AG04450 (cell line): ENCODE results near the gene FHIT. TPM values are rescaled to one million over a fixed set of nuclear protein-coding genes. Genes with fewer than 3 reads are reported as not detected.

Experiments used
- CTCF ChIA-PET: fragments of 300-600, 350-600 bp; formaldehyde crosslinking; extraction: SDS; loops from one replicate; lab custom pipeline; 2022; ENCODE audit warnings: antibody characterized with exemption, inconsistent platforms; lab: Charles Lee
- POLR2A ChIA-PET: fragments of 350-600 bp; formaldehyde crosslinking; extraction: SDS; loops from one replicate; lab custom pipeline; 2021; ENCODE audit warnings: antibody characterized with exemption, inconsistent platforms; lab: Yijun Ruan, JAX
- DNase-seq: peaks from one replicate; pipeline ENCODE4 v3.0.0-alpha.2; 2011; ENCODE audit warnings: low read depth, low spot score
- H3K27ac ChIP-seq: one replicate; pipeline ENCODE4 v1.5.1; 2012; ENCODE audit warnings: low read depth, low read length, control low read depth
- H3K27me3 ChIP-seq: one replicate; pipeline ENCODE4 v1.6.0; 2012; ENCODE audit warnings: low read length; ENCODE audit not compliant: control insufficient read depth, insufficient read depth
- H3K4me3 ChIP-seq: 2 replicates; pipeline ENCODE4 v1.5.1; 2011; ENCODE audit warnings: mild to moderate bottlenecking, low read depth, low read length, control low read depth
- H3K9me3 ChIP-seq: 2 replicates; pipeline ENCODE4 v1.5.1; 2012; ENCODE audit warnings: low read length; ENCODE audit not compliant: control insufficient read depth, insufficient read depth
- polyA plus RNA-seq: library from polyadenylated mRNA; depleted of rRNA; stranded (reverse); fragments of >200 nt; gene quantifications from 2 replicates; pipeline ENCODE4 v1.2.3, GENCODE V29; 2011
- TF ChIP-seq, protein P1 (sequence below): IDR thresholded peaks from 2 replicates; pipeline ENCODE4 v1.5.1; 2011; ENCODE audit warnings: low read depth, low read length, control low read depth, inconsistent platforms

The FHIT gene
- polyA plus RNA-seq, 1 experiment: 0.17 TPM

- ChIA-PET CTCF (interaction anchor here (0.7 to 1.7 kb wide), 5 partner anchors 38 to 935 kb away, joined by 3 to 4 read pairs (median 3); no protein-coding TSS in a partner anchor), POLR2A (no interaction called here)
These were observed 507.6 kb downstream of the FHIT start for GRCh38 chr3:60743631-60744164.

DNA sequence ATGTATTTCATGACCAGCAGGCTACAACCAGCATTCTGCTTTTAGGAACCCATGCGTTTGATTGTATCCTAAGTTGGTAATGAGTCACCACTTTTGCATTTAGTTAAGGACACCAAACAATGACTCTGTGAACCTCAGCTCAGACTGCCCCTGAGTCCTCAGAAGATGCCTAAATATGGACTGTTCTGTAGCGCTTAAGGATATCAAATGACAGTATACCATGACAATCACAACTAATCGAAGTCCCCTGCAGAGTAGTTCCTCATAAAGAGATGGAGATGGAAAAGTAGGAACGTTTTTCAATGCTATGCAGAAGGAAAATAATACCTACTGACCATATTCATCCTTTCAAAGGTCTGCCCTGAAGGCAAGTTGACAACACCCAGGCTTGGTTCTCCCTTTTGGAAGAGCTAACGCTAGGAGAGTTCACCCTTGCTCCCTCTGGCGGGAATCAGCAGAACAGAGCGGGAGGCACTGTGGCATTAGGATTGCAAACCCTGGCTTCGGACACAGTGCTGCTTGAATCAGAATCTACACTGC, 508.6 kb downstream of the FHIT start:
- Histone ChIP-seq H3K27ac (no peak overlapping the region), H3K9me3 (no peaks in the 10 kb centered on the region), H3K4me3 (no peak overlapping the region), H3K27me3 (no peaks in the 10 kb centered on the region)
- TF ChIP-seq, protein P1, sequence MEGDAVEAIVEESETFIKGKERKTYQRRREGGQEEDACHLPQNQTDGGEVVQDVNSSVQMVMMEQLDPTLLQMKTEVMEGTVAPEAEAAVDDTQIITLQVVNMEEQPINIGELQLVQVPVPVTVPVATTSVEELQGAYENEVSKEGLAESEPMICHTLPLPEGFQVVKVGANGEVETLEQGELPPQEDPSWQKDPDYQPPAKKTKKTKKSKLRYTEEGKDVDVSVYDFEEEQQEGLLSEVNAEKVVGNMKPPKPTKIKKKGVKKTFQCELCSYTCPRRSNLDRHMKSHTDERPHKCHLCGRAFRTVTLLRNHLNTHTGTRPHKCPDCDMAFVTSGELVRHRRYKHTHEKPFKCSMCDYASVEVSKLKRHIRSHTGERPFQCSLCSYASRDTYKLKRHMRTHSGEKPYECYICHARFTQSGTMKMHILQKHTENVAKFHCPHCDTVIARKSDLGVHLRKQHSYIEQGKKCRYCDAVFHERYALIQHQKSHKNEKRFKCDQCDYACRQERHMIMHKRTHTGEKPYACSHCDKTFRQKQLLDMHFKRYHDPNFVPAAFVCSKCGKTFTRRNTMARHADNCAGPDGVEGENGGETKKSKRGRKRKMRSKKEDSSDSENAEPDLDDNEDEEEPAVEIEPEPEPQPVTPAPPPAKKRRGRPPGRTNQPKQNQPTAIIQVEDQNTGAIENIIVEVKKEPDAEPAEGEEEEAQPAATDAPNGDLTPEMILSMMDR: peak; percentile 58
- DNase-seq: no peak
- POLR2A ChIA-PET: no interaction called here
- CTCF ChIA-PET: interaction anchor here (0.9 to 1.7 kb wide), 9 partner anchors 9 to 206 kb away, joined by 3 to 6 read pairs (median 3); no protein-coding TSS in a partner anchor

More at GRCh38 chr3:60743631-60744164, 507.6 kb downstream of the FHIT start:
- TF ChIP-seq, protein P1: no peak
- no peak overlapping the region for H3K27ac ChIP-seq
- H3K27me3 ChIP-seq: no peaks in the 10 kb centered on the region
- no peak for DNase-seq
- H3K4me3 ChIP-seq: no peak overlapping the region
- H3K9me3 ChIP-seq: no peaks in the 10 kb centered on the region

DNA sequence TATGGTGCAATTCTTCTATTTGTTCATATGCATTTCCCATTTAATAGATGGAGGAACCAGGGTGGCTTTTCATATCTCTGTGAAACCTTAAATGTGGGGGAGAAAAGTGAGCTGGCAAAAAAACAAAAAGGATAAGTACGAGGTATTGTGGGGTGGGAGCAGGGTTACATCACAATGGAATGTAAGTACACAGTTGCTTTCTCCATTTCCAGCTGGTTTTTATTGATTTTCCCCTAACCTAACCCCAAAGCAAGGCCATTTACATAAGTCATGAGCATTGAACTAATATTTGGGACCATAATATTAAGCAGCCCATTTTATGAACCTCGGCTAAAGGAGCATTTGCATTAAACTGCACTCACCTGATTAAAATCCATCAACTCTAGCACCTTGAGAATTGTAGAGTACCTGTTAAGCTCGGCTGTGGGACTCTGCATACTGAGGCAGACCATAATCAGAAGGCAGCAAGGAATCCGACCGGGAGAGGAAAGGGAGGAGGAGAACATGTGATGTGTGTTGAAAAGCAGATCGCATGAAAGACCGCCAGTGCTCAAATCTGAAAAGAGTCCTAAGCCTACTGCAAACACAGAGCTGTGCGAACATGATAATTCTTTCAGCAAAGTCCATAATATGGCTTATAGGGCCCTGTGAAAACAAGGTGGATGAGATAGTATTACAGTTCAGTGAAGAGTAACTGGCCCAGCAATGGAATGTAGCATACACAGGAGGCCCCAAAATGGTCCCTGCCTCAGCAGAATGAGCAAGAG, 513.4 kb downstream of the FHIT start:
- DNase-seq: no peak
- Histone ChIP-seq H3K4me3 (no peak overlapping the region), H3K27ac (no peak overlapping the region), H3K9me3 (no peaks in the 10 kb centered on the region), H3K27me3 (no peaks in the 10 kb centered on the region)
- POLR2A ChIA-PET: no interaction called here
- CTCF ChIA-PET: no interaction called here
- TF ChIP-seq, protein P1: no peak

- Histone ChIP-seq H3K4me3 (no peak overlapping the region), H3K27ac (no peak overlapping the region), H3K9me3 (peaks cover 2% of the 10 kb centered on the region; the same call in 1 of the 2 replicates), H3K27me3 (no peaks in the 10 kb centered on the region)
- no peak for DNase-seq
- TF ChIP-seq, protein P1: no peak
- POLR2A ChIA-PET: no interaction called here
- CTCF ChIA-PET: no interaction called here
These were observed 520.9 kb downstream of the FHIT start for GRCh38 chr3:60730371-60730770.

DNA sequence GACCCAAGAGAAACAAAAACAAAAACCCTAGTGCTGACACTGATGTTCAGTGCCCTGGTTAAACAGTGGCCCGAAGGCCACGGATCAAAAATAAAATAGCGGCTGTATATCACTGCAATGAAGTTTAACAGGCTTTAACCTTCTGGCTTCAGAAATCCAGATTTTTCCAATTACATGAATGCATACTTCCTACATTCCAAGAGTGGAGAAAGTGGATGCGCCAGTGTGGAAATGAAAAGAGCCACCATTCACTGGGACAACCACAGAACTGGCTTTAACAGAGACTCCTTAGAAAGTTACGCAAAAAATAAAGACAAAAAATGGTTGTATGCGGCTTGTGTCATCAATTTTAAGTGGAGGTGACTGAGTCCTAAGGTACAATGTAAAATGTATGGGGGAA, 522.2 kb downstream of the FHIT start:
- CTCF ChIA-PET: no interaction called here
- POLR2A ChIA-PET: no interaction called here
- H3K27ac ChIP-seq: no peak overlapping the region
- TF ChIP-seq, protein P1: no peak
- peaks cover 2% of the 10 kb centered on the region; the same call in 1 of the 2 replicates for H3K9me3 ChIP-seq
- H3K27me3 ChIP-seq: no peaks in the 10 kb centered on the region
- no peak for DNase-seq
- no peak overlapping the region for H3K4me3 ChIP-seq
